EH (cell line): ENCODE measurements around the gene GLCE.

ENCODE experiments used
- DNase-seq: peaks from one replicate; pipeline ENCODE4 v3.0.0-alpha.2; 2015; ENCODE audit warnings: low read depth

Gene GLCE

DNA sequence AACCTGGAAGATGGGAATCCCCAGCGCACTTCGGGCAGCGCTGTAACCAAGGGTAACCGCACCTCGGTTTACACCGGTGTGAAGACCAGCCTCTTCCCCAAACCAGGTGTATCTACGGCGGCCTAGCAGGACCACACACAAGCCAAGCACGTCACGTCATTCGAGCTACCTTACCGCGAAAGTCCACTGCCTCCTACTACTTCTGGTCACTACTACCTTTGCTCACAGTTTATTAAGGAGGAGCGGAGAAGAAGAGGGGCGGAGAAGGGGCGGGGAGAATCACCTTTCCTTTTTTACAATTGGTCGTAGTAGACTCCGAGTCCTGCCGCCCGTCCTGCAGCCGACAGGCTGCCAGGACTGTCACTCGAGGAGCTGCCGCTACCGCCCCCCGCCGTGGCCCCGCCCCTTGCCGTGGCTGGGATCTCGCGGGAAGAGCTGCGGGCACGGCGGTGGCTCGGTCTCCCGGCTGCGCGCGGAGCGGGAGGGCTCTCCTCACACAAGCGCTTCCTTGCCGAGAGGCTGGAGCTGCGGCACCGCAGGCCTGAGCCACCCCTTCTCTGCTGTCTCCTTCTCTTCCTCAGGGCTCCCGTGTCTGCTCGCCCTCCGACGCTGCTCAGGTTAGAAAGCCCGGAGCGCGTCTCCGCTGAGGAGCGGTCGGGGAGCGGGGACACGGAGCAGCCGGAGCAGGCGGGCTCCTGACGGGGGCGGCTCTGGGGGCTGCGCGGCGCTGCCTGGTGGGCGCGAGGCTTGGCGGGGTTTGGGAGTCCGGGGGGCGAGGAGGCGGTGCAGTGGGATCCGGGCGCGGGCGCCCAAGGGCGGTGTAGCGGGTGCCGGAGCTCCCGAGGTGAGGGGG is at the start of gene GLCE:
Gene GLCE, plus strand, starts transcription at position 495 of the 853 bp plus-strand sequence. CDS start 95,172 bp downstream, outside the sequence.
- peak; percentile 97 for DNase-seq

DNA sequence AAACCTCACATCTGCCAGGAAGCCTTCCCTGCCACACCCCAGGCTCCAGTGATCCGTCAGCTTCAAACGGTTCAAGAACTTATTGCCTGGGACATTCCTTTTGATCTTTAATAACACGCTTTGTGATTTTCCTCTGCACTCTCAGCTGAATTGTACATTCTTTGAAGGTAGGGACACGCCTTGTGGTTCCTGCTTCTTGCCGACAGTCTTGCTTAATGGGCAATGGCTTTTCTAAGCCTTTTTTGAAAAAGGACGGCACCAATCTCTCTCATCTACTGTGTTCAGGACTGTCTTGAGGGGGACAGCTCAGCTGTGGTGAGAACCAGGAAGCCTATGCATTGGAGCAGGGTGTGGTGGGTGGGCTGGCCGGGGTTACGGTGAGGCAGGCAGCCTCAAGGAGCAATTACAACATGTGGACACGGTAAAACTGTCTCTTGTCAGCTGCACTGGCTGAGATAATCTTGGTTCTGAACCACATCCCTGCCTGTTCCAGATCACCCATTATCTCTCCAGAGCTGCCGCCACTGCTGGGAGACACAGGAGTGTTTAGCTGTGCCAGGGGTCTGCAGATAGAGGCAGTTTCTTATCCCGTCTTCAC is 46.0 kb upstream of the GLCE start:
- no peak for DNase-seq

DNA sequence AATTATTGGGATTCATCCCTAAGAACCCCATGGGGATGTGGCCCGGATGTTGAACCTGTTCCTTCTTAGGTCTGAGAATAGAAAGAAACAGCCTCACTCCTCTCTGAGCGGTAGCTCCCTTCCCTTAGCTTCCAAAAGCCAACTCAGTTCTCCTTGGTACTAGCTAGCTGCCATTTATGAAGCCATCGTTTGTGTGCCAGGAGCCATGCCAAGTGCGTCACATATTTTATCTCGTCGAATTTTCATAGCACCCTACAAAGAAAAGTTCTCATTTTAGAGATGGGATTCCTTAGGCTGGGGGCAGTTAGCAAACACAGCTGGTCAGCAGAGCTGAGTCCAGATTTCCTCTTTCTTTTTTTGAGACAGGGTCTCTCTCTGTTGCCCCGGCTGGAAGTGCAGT is 45.4 kb upstream of the GLCE start:
- DNase-seq: no peak

DNA sequence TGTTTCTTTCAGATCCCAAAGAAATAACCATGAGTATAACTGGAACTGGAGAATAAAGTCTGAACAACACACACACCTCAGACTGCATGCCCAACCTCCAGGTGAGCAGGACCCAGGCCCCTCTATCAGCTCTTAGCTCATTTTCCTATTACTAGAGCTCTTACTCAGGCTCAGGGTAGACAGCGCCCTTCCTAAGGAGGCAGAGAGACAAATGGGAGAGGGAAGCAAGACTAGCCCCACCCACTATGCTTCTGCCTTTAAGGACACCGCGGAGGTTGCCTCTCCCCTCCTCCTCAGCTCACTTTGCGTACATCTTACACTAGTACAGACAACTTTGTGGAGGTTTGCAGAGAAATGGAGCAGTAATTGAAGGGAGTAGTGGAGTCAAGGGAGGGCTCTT is 44.0 kb upstream of the GLCE start:
- DNase-seq: no peak

DNA sequence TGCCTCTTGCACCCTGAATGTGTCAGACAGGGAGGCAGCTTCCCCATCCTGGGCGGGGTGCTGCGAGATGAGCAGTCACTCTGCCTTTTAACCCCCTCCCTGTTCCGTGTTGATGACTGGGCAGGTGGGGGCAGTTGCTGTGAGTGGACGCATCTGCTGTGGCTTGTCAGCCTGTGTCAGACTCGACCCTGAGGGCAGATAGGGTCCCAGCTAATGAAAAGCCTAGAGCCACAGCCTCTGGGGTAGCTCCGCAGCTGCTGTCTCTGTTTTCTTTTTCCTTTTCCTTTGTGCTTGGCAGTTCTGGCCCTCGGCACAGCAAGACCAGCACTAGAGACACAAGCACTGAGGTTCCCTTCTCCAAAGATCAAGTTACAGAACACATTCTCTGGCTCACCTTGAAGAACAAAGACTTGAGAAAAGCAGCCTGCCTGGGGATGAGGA is 43.0 kb upstream of the GLCE start:
- DNase-seq: peak; percentile 12

DNA sequence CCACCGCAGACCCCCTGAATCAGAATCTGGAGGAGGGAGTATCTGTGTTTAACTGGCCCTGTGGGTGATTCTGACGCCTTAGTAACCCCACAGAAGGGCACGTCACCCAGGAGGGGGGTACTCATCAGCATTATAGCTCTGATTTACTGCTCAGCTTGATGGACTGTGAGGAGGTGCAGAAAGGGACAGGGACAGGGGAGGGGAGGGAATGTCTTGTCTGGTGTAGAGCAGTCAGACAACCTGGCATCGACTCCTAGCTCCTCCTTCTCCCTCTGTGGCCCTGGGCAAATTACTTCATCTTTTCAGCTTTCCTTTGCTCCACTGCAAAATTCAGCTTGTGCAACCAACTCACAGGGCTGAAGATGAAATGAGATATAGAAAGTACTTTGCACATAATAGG is 42.3 kb upstream of the GLCE start:
- DNase-seq: peak; percentile 6

DNA sequence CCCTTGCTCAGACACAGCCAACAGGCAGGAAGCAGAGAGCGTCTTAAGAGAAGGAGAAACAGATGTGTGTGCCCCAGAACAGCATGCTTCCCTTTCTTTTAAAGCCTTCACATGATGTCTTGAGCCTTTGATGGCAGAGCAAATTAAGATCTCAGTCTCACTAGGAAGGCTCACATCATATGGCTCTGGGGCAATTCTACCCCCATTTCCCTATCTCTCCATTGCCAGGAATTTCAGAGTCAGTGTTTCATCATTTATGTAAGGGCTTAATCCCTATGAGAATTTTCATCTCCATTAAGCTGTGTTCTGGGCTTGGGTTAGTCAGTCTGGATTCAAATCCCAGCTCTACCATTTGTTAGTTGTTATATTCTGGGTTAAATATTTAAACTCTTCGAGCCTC is 41.4 kb upstream of the GLCE start:
- no peak for DNase-seq

DNA sequence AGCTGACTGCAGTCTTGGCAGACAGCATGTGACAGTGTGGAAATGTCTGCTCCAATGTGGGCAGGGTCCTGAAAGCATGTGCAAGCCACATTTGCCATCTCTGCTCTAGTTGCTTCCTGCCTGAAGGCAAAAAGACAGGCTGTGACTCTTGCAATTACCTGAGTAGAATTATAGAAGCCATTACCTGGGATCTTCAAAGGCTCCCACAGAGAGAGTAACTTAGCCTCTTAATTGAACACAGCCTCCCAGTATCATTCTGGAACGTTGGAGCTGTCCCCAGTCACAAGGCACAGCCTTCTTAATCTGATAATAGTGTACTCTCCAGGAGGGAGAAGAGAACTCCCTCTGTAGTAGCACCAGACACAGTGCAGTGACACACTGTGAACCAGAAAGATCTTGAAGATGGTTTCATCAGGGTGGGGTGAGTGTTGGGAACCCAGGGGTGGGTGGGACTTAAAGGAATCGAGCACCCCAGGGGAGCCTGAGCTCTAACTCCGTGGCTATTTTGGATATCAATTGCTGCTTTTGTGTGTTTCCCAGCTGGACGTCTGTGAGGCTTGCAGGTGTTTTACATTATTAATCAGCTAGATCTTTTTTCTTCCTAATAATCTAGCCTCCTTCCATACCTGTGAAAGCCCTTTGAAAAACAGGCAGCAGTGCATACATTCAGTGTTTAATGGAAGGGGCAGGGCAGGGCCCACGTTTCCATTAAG is 40.6 kb upstream of the GLCE start:
- DNase-seq: no peak

DNA sequence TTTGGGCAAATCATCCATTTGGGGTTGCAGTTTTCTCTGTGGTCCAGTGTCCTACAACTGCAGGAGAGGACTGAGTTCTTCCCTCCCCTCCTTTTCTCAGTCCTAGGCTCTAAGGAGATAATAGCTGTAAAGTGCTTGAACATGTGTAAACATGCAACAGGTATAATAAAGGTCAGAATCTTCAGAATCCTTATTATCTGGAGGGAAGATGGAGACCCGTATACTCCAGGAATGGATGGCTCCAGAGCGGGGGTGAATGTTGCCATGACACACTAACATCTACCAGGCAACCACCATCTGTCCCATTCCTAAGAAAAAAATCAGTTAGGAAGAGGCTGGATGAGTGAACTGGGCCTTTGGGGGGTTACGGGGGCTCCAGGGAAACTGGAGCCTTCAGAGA is 39.7 kb upstream of the GLCE start:
- no peak for DNase-seq

DNA sequence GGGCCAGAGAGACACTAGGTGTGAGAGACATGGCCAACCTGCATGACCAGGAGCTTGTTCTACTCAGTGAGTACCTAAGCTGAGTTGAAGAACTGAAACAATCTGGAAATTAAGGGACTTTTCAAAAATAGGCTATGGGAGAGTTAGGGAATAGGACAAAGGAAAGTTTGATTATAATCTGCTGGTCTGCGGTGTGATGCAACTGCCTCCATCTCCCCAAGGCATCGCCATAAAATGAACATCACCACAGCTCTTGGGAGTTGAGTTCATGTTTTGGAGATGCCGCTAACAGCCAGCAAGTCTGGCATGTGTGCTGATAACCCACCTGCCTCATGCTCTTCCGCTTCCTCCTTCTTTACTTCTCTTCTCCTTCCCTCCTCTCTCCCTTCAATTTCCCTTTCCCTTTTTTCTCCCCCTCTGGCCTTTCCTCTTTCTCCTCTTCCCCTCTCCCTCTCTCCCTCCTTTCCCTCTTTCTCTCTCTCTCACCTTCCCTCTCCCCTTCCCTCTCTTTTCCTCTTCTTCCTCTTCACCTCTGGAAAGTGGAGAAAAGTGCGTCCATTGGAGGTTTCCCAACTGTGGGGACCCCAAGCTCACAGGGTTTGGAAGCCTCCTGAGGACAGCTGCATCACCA is 39.1 kb upstream of the GLCE start:
- no peak for DNase-seq

DNA sequence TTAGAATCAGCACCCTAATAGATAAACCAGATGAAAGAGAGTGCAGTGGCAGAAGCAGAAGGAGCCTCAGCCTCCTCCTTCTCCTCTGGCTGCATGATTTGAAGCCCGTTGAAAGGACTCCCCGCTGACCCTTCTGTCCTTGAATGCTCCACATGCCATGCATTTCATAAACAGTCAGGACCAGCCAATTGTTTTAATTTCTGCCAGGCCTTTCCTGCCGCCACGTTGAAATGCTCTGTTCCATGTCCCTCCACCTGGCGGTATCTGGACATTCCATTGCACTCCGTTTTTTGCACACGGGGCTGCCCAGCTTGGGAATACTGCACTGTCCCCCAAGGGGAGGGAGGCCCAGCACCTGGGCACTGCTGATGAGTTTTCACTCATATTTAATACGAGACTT is 35.2 kb upstream of the GLCE start:
- no peak for DNase-seq

DNA sequence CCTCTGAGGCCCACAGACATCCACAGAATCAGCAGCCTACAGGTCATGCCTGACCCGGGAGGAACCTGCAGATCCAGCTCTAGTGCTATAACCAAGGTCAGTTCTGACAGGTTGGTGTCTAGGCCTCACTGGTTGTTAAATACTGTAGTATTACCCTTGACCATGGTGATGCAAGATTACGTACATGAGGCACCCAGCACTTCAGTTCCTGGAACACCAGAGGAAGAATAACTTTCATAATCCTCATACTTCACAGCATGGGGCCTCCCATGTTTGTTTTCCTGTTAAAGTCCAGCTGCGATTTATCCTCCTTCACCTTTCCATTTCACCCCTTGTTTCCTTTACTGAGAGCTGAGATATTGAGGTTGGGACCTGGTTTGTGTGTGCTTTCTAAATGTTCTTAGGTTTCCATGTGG is 34.4 kb upstream of the GLCE start:
- peak; percentile 34 for DNase-seq

DNA sequence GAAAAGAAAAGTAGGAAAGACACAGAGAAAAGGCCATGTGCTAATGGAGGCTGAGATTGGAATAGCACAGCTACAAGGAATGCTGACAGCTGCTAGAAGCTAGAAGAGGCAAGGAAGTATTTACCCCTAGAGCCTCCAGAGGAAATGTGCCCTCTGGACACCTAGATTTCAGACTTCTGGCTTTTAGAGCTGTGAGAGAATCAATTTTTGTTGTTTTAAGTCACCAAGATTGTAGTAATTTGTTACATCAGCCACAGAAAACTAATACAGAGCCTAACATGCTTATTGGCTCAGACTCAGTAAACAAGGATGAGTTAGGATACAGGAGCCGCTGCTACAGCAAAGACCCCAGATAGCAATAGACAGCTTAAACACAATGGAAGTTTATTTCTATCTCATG is 33.1 kb upstream of the GLCE start:
- DNase-seq: no peak

DNA sequence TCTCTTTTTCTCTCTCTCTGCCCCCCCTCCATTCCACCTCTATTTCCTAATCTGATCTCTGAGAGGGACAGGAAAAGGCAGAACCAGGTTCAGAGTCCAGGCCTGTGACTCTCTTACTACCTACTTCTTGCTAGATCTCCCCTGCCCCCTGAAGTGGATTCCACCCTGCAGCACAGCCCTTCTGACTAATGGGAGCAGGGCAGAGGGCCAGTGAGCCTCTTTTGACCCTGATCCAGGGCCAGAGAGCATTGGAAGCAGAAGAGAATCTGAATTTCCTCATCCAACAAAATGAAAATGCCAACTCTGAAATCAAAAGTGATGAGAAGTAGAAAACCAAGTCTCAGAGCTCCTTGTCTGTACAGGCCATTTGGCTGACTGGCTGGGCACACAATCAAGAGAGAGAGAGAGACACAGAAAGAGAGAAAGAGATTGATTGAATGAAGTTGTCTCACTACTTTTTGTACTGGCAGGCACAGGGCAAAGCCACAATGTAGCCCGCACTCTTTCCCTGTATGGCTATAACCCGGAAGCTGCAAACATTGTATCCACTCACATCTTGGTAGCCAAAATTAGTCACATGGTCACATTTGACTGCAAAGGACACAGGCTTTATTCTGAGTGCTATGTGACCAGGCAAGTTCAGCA is 31.6 kb upstream of the GLCE start:
- DNase-seq: peak; percentile 18

DNA sequence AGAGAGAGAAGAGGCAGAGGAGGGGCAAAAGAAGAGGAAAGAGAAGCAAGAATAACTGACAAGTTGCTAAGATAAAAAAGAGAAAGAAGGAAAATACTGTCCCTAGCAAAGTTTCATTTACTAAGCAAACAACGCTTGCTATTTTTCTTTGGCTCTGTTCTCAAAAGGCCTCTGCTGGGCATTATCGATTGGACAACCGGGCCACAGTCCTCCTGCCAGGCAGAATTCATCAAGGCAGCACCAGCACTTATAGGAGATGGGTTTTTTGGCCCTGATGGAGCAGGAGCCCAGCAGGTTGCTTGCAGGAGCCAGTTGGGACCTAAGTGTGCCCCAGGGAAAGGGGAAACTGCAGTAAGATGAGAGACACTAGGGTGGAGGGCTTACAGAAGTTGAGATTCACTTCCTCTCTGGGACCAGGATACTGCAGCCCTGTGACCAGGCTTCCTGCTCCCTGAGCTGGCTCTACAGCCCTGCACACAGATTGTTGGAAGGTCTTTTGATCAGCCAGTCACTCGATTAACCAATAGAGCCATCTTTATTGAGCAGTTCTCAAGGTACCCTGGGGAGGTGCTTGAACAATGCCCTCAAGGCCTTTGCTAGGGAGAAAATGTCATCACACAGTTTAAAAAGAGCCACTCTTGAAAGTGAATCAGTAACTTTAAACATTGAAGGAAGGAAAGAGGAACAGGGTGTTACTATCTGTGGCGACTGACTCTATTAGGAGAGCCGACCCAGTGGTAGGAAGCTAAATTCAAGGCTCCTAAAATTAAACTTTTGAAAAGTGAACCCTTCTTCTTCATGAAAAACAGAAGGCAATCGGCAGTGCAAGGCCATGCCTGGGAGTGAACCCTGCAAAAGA is 28.8 kb upstream of the GLCE start:
- DNase-seq: no peak

DNA sequence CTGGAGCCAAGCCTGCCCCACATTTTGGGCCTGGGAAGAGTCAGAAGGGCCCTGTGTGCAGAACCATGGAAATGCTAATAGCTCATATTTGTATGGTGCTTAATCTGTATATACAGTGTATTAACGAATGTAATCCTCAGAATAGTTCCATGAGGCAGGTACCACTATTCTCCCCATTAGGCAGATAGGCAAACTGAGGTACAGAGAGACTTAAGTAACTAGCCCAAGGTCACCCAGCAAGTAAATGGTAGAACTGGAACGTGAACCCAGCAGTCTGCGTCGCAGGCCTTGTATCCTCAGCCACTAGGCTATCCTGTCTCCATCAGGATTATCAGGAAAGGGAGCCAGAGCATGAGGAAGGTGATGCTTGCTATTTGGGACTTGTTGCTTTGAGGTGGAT is 28.0 kb upstream of the GLCE start:
- DNase-seq: no peak

DNA sequence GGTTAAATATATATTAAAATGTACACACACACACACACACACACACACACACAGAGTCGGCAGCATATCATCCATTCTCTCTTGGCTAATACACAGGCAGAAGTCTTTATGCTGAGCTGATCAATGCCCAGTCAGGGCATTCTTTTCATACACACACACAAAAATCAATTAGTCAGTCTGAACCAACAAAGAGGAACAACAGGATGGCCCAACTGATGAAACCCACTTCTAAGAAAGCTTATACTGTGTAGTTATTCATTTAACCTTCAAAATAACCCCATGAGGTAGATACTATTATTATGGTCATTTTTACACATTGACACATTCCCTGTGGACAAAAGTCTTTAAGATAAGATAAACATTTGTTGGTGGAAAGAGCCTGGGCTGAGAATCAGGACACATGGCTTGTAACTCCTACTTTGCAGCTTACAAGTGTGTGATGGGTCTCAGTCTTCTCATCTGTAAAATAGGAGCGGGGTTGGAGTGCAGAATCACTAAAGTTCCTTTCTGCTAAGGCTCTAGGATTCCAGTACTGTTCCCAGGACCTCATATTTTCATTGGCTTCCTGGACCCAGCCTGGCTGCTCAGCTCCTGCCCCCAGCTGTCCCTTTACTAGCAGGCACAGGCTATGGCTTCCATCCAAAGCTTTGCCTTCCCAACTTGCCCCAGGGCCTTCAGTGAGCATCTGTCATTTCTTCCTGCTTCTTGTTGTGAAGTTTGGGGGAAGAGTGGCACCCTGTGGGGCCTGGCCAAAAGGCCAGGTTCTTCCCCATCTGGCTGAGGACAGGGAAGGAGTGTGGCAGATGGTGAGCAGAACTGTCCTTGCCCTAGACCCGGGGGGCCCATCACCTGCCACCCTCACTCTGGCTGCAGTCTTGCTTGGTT is 27.2 kb upstream of the GLCE start:
- peak; percentile 58 for DNase-seq

DNA sequence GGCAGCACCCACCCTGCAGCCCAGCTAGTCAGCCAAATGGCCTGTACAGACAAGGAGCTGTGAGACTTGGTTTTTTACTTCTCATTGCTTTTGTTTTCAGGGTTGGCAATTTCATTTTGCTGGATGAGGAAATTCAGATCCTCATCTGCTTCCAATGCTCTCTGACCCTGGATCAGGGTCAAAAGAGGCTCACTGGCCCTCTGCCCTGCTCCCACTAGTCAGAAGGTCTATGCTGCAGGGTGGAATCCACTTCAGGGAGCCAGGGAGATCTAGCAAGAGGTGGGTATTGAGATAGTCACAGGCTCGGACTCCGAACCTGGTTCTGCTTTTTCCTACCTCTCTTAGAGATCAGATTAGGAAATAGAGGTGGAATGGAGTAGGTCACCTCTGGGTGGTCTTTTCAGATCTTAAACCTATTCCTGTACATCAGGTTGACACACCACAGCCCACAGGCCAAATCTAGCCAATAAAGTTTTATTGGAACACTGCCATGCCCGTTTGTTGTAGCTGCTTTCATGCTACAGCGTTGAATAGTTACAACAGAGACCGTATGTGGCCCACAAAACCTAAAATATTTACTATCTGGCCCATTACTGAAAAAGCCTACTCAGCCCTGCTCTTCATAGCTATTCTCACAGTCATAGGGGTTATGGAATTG is 26.4 kb upstream of the GLCE start:
- DNase-seq: no peak

DNA sequence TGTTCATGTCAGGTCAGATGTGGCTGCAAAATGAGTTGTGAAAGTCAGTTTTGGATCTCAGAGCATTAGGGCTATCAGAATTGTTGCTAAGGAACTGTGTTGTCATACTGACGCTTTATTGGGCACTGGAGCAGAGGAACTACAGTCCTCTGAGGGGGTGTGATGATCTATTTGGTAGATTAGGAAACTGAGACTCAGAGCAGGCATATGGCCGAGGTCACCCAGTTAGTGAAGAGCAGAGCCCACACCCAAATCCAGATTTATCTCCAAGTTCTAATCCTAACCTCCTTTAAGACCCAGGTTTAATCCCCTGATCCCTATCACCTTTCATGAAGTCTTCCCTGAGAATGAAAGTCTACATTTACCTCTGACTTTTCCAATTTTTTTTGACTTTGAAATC is 25.6 kb upstream of the GLCE start:
- no peak for DNase-seq

DNA sequence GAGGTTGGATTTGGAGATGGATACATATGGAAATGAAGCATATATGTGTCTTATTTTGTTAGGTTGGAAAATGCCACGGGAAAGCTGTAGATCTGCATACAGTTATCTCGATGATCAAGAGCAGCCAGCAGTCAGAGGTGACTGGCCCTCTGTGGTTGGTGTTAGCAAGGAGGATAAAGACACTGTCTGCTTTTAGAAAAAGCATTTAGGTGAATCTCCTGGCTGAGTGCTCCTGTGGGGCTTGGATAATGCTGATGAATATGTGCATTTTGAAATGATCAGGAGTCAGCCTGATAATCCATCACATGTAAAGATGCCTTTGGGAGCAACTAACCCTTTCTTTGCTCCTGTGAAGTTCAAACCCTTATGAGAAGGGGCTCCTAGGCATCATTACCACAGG is 24.9 kb upstream of the GLCE start:
- no peak for DNase-seq
